Panc1 (cell line): Measurements from ENCODE around the gene SUDS3. TPM values are rescaled to one million over a fixed set of nuclear protein-coding genes. Genes with fewer than 3 reads are reported as not detected.
A peak's percentile ranks its signal among the peaks of the same experiment; 100 is the strongest.

Experiments used
- ATAC-seq: fragments of 200-7000 bp; cut with Tn5 transposase; 2 replicates; pipeline ENCODE4 v1.9.1; 2020; ENCODE audit warnings: mild to moderate bottlenecking, moderate library complexity
- BruUV-seq: library from RNA; stranded (reverse); fragments of 400-500 nt; replicated peaks from 2 replicates; lab custom pipeline; 2021; lab: Mats Ljungman, UMichigan
- CTCF ChIA-PET: fragments of 300-600 bp; sonication (Branson Sonifier 250); formaldehyde crosslinking; loops from one replicate; lab custom pipeline; 2022; ENCODE audit warnings: antibody characterized with exemption; lab: Charles Lee
- POLR2A ChIA-PET: fragments of 300-600 bp; sonication (Branson Sonifier 250); formaldehyde crosslinking; loops from one replicate; lab custom pipeline; 2022; ENCODE audit warnings: antibody characterized with exemption; lab: Charles Lee
- DNase-seq: peaks from one replicate; pipeline ENCODE4 v3.0.0-alpha.2; 2010; ENCODE audit warnings: low read depth, low spot score
- H3K27ac ChIP-seq: 2 replicates; pipeline ENCODE4 v1.5.1; 2011; ENCODE audit warnings: mild to moderate bottlenecking, low read length, inconsistent platforms
- H3K27me3 ChIP-seq: fragments of 200-500 bp; sonication (Bioruptor generic); 2 replicates; pipeline ENCODE4 v1.6.0; 2014; ENCODE audit warnings: low read length, inconsistent platforms; ENCODE audit not compliant: control insufficient read depth, insufficient read depth
- H3K36me3 ChIP-seq: fragments of 200-500 bp; sonication (Bioruptor generic); 2 replicates; pipeline ENCODE4 v1.5.1; 2014; ENCODE audit warnings: inconsistent platforms, mild to moderate bottlenecking, low read length, moderate library complexity; ENCODE audit not compliant: control insufficient read depth, insufficient read depth
- H3K4me1 ChIP-seq: 2 replicates; pipeline ENCODE4 v1.5.1; 2011; ENCODE audit warnings: inconsistent platforms, mild to moderate bottlenecking, low read length, moderate library complexity; ENCODE audit not compliant: control insufficient read depth, insufficient read depth
- H3K4me3 ChIP-seq, 2 experiments: 2 replicates each; pipeline ENCODE4 v1.5.1; 2011 to 2012; ENCODE audit warnings: low read depth in 2 of 2, low read length in 2 of 2, mild to moderate bottlenecking in 2 of 2, inconsistent platforms in 1 of 2, moderate library complexity in 1 of 2
- H3K9me3 ChIP-seq: fragments of 200-500 bp; sonication (Bioruptor generic); 2 replicates; pipeline ENCODE4 v1.5.1; 2014; ENCODE audit warnings: low read depth, mild to moderate bottlenecking, inconsistent platforms, low read length, moderate library complexity; ENCODE audit not compliant: control insufficient read depth, insufficient read depth
- POLR2AphosphoS5 ChIP-seq: IDR thresholded peaks from 2 replicates; pipeline ENCODE4 v1.6.1; 2012; ENCODE audit warnings: mild to moderate bottlenecking, low read depth, low read length, moderate library complexity
- SIN3A ChIP-seq: IDR thresholded peaks from 2 replicates; pipeline ENCODE4 v1.6.1; 2012; ENCODE audit warnings: low read depth, mild to moderate bottlenecking, low read length, moderate library complexity, borderline replicate concordance; ENCODE audit not compliant: insufficient read depth
- TCF7L2 ChIP-seq: IDR thresholded peaks from 2 replicates; pipeline ENCODE4 v1.6.1; 2011; ENCODE audit warnings: mild to moderate bottlenecking, low read depth, low read length, inconsistent platforms
- in situ Hi-C: cut with HindIII; loops from 2 replicates; pipeline ENCODE4 v1.10.0; 2016; ENCODE audit warnings: low sequenced_read_pairs, low pct_unique_long_range_greater_than_20kb
- intact Hi-C: fragments of 100-400 bp; cut with micrococcal nuclease; formaldehyde crosslinking; loops from one replicate; pipeline ENCODE4 v1.10.0; 2022; ENCODE audit not compliant: unreplicated experiment
- total RNA-seq: library from RNA; stranded (reverse); gene quantifications from one replicate; pipeline ENCODE4 v1.2.1, GENCODE V29; 2021; ENCODE audit not compliant: unreplicated experiment
- TF ChIP-seq, protein P1 (sequence below), 2 experiments: IDR thresholded peaks; 2 replicates each; pipeline ENCODE4 v1.6.1; 2011 to 2012; ENCODE audit warnings: low read depth in 2 of 2, control low read depth in 1 of 2, low read length in 1 of 2, mild to moderate bottlenecking in 1 of 2, moderate library complexity in 1 of 2; ENCODE audit not compliant: insufficient read depth in 1 of 2
- TF ChIP-seq, protein P2 (sequence below): fragments of 450-650 bp; IDR thresholded peaks from 2 replicates; pipeline ENCODE4 v1.5.1; 2017; ENCODE audit warnings: mild to moderate bottlenecking

The SUDS3 gene
- total RNA-seq, 1 experiment from 2014 or later, result 37.4 TPM

DNA sequence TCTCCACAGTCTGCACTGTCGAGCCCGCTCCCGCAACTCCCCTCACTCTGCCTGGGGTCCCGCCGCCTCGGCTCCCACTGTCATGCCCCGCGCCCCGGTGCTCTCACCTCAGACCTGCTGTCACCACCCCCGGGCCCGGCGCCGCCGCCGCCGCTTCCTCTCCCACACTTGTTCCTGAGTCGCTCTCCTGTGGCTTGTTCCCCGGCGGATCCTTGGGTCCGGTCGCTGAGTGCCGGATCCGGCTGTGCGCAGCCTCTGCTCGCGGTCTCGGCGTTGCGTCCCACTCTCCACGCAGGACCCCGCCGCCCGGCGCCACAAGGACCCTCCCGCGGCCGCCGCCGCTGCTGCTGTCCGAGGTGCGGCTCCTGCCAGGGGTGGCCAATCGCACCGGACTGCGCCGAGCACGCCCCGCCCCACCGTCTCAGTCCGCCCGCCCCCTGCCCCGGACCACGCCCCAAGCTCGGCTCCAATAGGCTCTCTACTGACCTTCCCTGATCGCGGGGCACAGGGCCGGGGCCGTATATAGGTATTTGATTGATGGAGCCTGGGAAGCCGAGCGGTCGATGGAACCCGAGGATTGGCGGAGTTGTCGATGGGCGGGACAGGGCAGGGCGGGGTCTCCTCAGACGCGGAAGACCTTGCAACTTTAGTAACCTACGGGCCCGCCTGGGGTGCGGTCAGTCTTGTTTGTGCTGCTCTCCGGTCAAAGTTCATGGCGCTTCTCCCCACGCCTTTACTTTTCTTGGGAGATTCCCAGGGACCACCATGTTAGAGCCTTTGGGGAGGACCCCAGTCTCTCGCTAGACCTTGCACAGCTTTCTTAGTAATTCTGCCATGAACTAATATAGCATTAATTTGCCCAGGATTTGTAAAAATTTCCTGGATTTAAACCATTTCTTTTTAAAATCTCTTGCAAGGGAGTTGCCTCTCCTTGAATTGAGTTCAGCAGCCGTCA lies 3.5 kb upstream of the SUDS3 start, which contains the start of gene TAOK3:
TSS of gene TAOK3 (minus strand) at position 367 of the 955 bp plus-strand sequence. CDS start 117,340 bp downstream, outside the sequence.
- CTCF ChIA-PET, result interaction anchor here (0.6 to 0.7 kb wide), 3 partner anchors 132 to 1927 kb away, joined by 3 to 11 read pairs (median 5); no protein-coding TSS in a partner anchor
- POLR2A ChIA-PET, result interaction anchor here (0.6 to 0.7 kb wide), 3 partner anchors 14 to 208 kb away, joined by 4 to 13 read pairs (median 4); no protein-coding TSS in a partner anchor
- H3K4me3 ChIP-seq, result peak within 1 kb of the TSS; percentile 88 to 89
- no peaks in the 10 kb centered on the region for H3K27me3 ChIP-seq
- peaks cover 5% of the 10 kb centered on the region; the same call in 1 of the 2 replicates for H3K4me1 ChIP-seq
- intact Hi-C loops (no loop called here), in situ Hi-C loops (no loop called here)
- H3K9me3 ChIP-seq, result no peaks in the 10 kb centered on the region
- H3K36me3 ChIP-seq, result peaks cover 5% of the 10 kb centered on the region; the same call in 1 of the 2 replicates
- peak within 1 kb of the TSS; percentile 98 for H3K27ac ChIP-seq
- ATAC-seq, result peak; percentile 87
- no TSS peak for BruUV-seq
- DNase-seq, result peak; percentile 88
- TF ChIP-seq TCF7L2, result no peak
- TF ChIP-seq POLR2AphosphoS5, result peak; percentile 96
- TF ChIP-seq, protein P1, sequence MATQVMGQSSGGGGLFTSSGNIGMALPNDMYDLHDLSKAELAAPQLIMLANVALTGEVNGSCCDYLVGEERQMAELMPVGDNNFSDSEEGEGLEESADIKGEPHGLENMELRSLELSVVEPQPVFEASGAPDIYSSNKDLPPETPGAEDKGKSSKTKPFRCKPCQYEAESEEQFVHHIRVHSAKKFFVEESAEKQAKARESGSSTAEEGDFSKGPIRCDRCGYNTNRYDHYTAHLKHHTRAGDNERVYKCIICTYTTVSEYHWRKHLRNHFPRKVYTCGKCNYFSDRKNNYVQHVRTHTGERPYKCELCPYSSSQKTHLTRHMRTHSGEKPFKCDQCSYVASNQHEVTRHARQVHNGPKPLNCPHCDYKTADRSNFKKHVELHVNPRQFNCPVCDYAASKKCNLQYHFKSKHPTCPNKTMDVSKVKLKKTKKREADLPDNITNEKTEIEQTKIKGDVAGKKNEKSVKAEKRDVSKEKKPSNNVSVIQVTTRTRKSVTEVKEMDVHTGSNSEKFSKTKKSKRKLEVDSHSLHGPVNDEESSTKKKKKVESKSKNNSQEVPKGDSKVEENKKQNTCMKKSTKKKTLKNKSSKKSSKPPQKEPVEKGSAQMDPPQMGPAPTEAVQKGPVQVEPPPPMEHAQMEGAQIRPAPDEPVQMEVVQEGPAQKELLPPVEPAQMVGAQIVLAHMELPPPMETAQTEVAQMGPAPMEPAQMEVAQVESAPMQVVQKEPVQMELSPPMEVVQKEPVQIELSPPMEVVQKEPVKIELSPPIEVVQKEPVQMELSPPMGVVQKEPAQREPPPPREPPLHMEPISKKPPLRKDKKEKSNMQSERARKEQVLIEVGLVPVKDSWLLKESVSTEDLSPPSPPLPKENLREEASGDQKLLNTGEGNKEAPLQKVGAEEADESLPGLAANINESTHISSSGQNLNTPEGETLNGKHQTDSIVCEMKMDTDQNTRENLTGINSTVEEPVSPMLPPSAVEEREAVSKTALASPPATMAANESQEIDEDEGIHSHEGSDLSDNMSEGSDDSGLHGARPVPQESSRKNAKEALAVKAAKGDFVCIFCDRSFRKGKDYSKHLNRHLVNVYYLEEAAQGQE (IDR thresholded peaks at IDR 0.05; ENCODE audit: insufficient read depth in 1 of 2, low read depth in 2 of 2, low read length in 1 of 2), result peak; percentile 66 to 86; a peak in 3 of 4 replicates
- TF ChIP-seq, protein P2, sequence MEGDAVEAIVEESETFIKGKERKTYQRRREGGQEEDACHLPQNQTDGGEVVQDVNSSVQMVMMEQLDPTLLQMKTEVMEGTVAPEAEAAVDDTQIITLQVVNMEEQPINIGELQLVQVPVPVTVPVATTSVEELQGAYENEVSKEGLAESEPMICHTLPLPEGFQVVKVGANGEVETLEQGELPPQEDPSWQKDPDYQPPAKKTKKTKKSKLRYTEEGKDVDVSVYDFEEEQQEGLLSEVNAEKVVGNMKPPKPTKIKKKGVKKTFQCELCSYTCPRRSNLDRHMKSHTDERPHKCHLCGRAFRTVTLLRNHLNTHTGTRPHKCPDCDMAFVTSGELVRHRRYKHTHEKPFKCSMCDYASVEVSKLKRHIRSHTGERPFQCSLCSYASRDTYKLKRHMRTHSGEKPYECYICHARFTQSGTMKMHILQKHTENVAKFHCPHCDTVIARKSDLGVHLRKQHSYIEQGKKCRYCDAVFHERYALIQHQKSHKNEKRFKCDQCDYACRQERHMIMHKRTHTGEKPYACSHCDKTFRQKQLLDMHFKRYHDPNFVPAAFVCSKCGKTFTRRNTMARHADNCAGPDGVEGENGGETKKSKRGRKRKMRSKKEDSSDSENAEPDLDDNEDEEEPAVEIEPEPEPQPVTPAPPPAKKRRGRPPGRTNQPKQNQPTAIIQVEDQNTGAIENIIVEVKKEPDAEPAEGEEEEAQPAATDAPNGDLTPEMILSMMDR, result no peak
- TF ChIP-seq SIN3A, result peak; percentile 41; the same call in 1 of the 2 replicates

DNA sequence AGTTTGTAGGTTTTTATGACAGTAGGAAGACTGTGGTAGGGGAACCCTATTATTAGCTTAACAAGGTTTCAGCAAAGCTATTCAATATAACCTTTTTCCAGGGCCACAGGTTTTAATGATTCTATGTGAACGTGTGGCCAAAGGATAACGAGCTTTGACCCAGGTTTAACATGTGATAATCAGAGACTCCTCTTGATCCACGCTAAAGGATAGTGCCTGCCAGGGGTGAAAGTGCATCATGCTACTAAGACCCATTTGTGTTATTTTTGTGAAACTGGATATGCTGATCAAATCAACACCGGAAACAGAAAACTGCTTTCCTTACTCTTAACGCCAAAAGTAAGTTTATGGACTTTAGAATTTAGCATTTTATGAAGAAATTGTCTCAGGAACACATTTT lies 2.7 kb upstream of the SUDS3 start:
- Histone ChIP-seq H3K27me3 (no peaks in the 10 kb centered on the region), H3K4me3 (peak overlapping the region; percentile 83 to 88), H3K27ac (peak overlapping the region; percentile 98), H3K4me1 (peaks cover 8% of the 10 kb centered on the region; the same call in 1 of the 2 replicates), H3K36me3 (peaks cover 5% of the 10 kb centered on the region; the same call in 1 of the 2 replicates), H3K9me3 (no peaks in the 10 kb centered on the region)
- in situ Hi-C loops, result no loop called here
- intact Hi-C loops, result loop anchor here (2.0 kb wide), 1 partner anchor 191 kb away; no protein-coding TSS in a partner anchor
- POLR2A ChIA-PET, result no interaction called here
- CTCF ChIA-PET, result interaction anchor here (0.7 kb wide), 1 partner anchor 252 kb away, joined by 3 read pairs; no protein-coding TSS in a partner anchor
- TSS peak; percentile 19 for BruUV-seq
- ATAC-seq (no peak), DNase-seq (no peak)
- TF ChIP-seq, protein P2, result no peak
- TF ChIP-seq TCF7L2 (no peak), POLR2AphosphoS5 (no peak), SIN3A (no peak)
- TF ChIP-seq, protein P1 (IDR thresholded peaks at IDR 0.05; ENCODE audit: insufficient read depth in 1 of 2, low read depth in 2 of 2, low read length in 1 of 2), result no peak
